Large intestine (tissue), 3 donors: ENCODE data around the gene SLC26A9. TPM values are rescaled to one million over a fixed set of nuclear protein-coding genes. Genes with fewer than 3 reads are reported as not detected.
A peak's percentile ranks its signal among the peaks of the same experiment; 100 is the strongest.
"Not testable (repeated sequence)": the region's sequence is repeated elsewhere in the genome, so short reads cannot be mapped to it uniquely, and the experiment has no call there.

Experiments used
- DNase-seq, 2 donors: peaks; one replicate each; pipeline versions ENCODE4 v3.0.0 to v3.0.0-alpha.2; 2013
- H3K27ac ChIP-seq: one replicate; pipeline ENCODE4 v1.5.1; 2013; ENCODE audit warnings: low read length
- H3K27me3 ChIP-seq: 2 replicates; pipeline ENCODE4 v1.6.1; 2013; ENCODE audit warnings: low read length; ENCODE audit not compliant: control insufficient read depth, insufficient read depth
- H3K36me3 ChIP-seq: 2 replicates; pipeline ENCODE4 v1.6.1; 2013; ENCODE audit warnings: low read length; ENCODE audit not compliant: control insufficient read depth, insufficient read depth
- H3K4me1 ChIP-seq: one replicate; pipeline ENCODE4 v1.6.1; 2013; ENCODE audit warnings: low read length; ENCODE audit not compliant: control insufficient read depth, insufficient read depth
- H3K4me3 ChIP-seq: one replicate; pipeline ENCODE4 v1.5.1; 2013; ENCODE audit warnings: low read length
- H3K9me3 ChIP-seq: one replicate; pipeline ENCODE4 v1.6.1; 2013; ENCODE audit warnings: mild to moderate bottlenecking, low read depth, low read length, moderate library complexity; ENCODE audit not compliant: control insufficient read depth
- WGBS: methylation state at CpG from one replicate; pipeline ENCODE4 v1.1.5; 2013; ENCODE audit warnings: low lambda C conversion rate; ENCODE audit not compliant: insufficient coverage; 5-methylcytosine and 5-hydroxymethylcytosine counted together
- polyA plus RNA-seq: library from polyadenylated mRNA; unstranded; fragments of 120-200 nt; gene quantifications from one replicate; pipeline ENCODE4 v1.2.1, GENCODE V29; 2013

The SLC26A9 gene
- polyA plus RNA-seq, 1 donor = 0.03 TPM

- Histone ChIP-seq H3K4me1 (no peaks in the 10 kb centered on the region), H3K9me3 (no peaks in the 10 kb centered on the region), H3K4me3 (no peak overlapping the region), H3K36me3 (no peaks in the 10 kb centered on the region), H3K27ac (no peak overlapping the region), H3K27me3 (no peaks in the 10 kb centered on the region)
- no CpG with 5 or more reads among the region's 8 CpGs for WGBS
- DNase-seq = peak; percentile 51 to 60
Measured at GRCh38 chr1:205918955-205919746, 24.1 kb downstream of the SLC26A9 start.

DNA sequence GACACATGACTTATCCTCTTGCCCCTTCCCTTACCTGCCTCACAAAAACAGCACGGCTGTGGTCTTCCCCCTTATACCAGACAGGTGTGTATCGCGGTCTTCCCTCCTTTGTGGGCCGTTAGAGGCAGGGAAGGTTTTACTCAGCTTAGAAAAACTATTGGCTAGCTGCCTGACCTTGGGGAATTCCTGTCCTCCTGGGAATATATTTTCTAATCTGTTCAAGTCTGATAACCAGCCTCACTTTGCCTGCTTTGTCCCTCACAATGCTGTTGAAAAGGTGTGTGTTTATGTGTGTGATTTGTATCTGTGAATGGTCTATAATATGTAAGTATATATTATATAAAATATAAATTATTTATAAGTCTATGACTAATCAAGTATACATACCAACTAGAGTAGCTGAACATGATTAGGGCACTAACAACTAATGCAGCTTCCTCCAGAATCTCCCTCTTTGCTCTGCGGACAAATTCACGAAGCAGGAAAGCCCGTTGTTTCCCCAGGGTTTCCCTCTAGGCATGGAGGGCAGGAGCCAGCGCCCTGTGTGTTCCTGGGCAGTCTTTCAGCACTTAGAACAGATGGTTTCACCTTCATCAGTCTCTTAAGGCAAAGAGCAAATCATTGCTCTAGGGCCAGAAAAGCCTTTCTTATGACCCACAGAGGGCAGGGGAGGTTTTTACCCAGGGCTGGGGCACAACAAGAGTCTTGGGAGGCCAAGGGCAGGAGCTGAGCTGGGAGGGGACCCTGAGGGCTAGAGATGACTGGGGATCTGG lies 25.6 kb downstream of the SLC26A9 start:
- no peak overlapping the region for H3K4me3 ChIP-seq
- no peaks in the 10 kb centered on the region for H3K27me3 ChIP-seq
- no peak overlapping the region for H3K27ac ChIP-seq
- DNase-seq = no peak
- H3K36me3 ChIP-seq = no peaks in the 10 kb centered on the region
- peaks cover 4% of the 10 kb centered on the region for H3K4me1 ChIP-seq
- H3K9me3 ChIP-seq = no peaks in the 10 kb centered on the region
- WGBS = 100% methylated on average over 1 of the region's 8 CpGs

DNA sequence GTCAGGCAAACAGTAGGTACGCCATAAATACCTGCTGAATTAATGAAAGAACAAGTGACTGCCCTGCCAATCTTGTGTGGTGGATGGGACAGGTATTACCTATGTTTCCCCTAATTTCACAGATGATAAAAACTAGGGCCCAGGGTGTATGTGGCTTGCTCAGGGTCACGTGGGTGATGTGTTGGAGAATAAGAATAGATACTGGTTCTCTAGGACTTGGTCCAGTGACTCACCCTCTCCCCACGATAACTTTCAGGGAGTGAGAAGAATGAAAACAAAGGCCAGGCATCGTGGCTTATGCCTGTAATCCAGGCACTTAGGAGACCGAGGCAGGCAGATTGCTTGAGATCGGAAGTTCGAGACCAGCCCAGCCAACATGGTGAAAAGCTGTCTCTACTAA lies 26.7 kb downstream of the SLC26A9 start:
- no CpG with 5 or more reads among the region's 7 CpGs for WGBS
- DNase-seq = no peak

DNA sequence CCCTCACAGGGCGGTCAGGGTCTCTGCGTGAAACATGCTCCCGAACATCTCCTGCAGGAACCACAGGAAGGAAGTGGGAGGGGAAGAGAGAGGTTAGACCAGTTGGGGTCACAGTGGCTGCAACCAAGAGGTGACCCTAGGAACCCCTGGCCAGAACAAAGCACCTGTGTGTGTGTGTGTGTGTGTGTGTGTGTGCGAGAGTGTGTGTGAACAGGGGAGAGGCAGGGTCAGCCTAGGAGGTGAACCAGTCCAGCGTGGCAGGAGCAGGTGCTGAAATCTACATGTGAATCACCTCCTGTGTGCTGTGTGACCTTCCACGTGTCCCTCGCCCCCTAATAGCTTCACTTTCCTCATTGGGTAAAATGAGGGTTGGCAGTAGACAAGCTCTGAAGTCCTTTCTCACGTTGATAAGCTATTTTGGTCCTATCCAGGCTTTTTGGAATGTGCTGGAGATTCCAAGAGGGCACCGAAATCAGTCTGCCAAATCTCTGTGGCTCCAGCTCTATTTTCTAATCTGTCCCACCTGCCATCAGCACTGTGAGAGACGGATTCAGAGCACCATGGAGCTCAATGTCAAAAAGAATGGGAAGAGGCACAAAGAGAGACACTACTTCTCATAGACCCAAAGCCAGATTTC lies 27.8 kb downstream of the SLC26A9 start:
- H3K27ac ChIP-seq = no peak overlapping the region
- DNase-seq = no peak

More for the DNA sequence above, 26.7 kb downstream of the SLC26A9 start:
- H3K9me3 ChIP-seq = no peaks in the 10 kb centered on the region
- H3K4me3 ChIP-seq = no peak overlapping the region
- no peaks in the 10 kb centered on the region for H3K36me3 ChIP-seq
- no peak overlapping the region for H3K27ac ChIP-seq
- H3K27me3 ChIP-seq = peaks cover 3% of the 10 kb centered on the region
- H3K4me1 ChIP-seq = peaks cover 4% of the 10 kb centered on the region

GRCh38 chr1:205914730-205915129 lies 28.5 kb downstream of the SLC26A9 start:
- Histone ChIP-seq H3K36me3 (no peaks in the 10 kb centered on the region), H3K4me1 (peaks cover 4% of the 10 kb centered on the region), H3K27ac (no peak overlapping the region), H3K27me3 (peaks cover 5% of the 10 kb centered on the region), H3K4me3 (no peak overlapping the region), H3K9me3 (no peaks in the 10 kb centered on the region)
- DNase-seq = no peak
- no CpG with 5 or more reads among the region's 7 CpGs for WGBS

More for the DNA sequence above, 27.8 kb downstream of the SLC26A9 start:
- WGBS = no CpG with 5 or more reads among the region's 10 CpGs
- H3K36me3 ChIP-seq = no peaks in the 10 kb centered on the region
- H3K9me3 ChIP-seq = no peaks in the 10 kb centered on the region
- no peak overlapping the region for H3K4me3 ChIP-seq
- peaks cover 5% of the 10 kb centered on the region for H3K27me3 ChIP-seq
- peaks cover 4% of the 10 kb centered on the region for H3K4me1 ChIP-seq

GRCh38 chr1:205914155-205914507 lies 29.1 kb downstream of the SLC26A9 start:
- Histone ChIP-seq H3K27ac (no peak overlapping the region), H3K4me3 (no peak overlapping the region), H3K9me3 (no peaks in the 10 kb centered on the region), H3K27me3 (peaks cover 5% of the 10 kb centered on the region), H3K36me3 (no peaks in the 10 kb centered on the region), H3K4me1 (peaks cover 4% of the 10 kb centered on the region)
- WGBS = no CpG with 5 or more reads among the region's 2 CpGs
- DNase-seq = no peak

DNA sequence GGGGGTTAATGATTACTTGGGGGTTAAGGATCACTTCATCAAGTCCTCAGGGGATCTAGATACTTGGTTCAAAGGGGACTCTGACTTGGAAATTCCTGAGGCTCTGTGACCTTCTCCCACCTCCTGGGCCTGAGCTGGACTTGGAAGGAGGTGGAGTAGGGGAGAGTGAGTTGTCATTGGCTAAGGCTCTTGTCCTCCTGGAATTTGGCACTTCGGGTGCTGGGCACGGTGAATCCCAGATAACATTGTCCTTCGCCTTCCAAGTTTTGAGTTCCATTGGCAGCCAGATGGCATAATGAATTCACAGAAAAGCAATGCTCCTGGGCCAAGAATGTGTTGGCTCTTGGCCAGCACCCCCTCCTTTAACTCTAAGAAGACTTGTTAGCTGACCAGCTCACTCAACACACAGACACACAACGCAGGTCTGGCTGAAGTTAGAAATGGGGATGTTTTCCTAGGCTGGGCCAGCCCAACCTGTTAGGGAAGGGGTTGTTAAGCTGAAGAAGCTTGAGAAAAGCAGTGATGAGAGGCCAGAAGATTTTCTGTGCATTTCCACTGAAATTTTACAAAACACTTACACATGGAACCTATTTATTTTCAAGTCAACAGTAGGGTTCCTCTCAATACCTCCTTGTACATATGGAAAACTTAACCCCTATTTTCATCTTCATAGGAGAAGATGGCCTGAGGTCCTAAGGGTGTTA lies 29.7 kb downstream of the SLC26A9 start:
- Histone ChIP-seq H3K9me3 (no peaks in the 10 kb centered on the region), H3K4me3 (no peak overlapping the region), H3K36me3 (no peaks in the 10 kb centered on the region), H3K27me3 (peaks cover 5% of the 10 kb centered on the region), H3K4me1 (peaks cover 4% of the 10 kb centered on the region), H3K27ac (no peak overlapping the region)
- DNase-seq = peak in 1 of 2 donors; percentile 9
- WGBS = no CpG with 5 or more reads among the region's 4 CpGs

GRCh38 chr1:205907794-205908193 lies 35.5 kb downstream of the SLC26A9 start:
- Histone ChIP-seq H3K27ac (no peak overlapping the region), H3K4me1 (no peaks in the 10 kb centered on the region), H3K9me3 (no peaks in the 10 kb centered on the region), H3K36me3 (no peaks in the 10 kb centered on the region), H3K4me3 (no peak overlapping the region), H3K27me3 (peaks cover 5% of the 10 kb centered on the region)
- WGBS = no CpG with 5 or more reads among the region's 2 CpGs
- no peak for DNase-seq

DNA sequence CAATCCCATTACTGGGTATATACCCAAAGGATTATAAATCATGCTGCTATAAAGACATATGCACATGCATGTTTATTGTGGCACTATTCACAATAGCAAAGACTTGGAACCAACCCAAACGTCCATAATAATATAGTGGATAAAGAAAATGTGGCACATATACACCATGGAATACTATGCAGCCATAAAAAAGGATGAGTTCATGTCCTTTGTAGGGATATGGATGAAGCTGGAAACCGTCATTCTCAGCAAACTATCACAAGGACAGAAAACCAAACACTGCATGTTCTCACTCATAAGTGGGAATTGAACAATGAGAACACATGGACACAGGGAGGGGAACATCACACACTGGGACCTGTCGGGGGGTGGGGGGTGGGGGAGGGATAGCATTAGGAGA lies 38.2 kb downstream of the SLC26A9 start:
- H3K4me3 ChIP-seq, H3K27ac ChIP-seq, H3K4me1 ChIP-seq, H3K9me3 ChIP-seq, H3K27me3 ChIP-seq, H3K36me3 ChIP-seq, DNase-seq: not testable (repeated sequence)
- WGBS = no CpG with 5 or more reads among the region's 3 CpGs

GRCh38 chr1:205896351-205896750 lies 46.9 kb downstream of the SLC26A9 start:
- H3K4me3 ChIP-seq = no peak overlapping the region
- peaks cover 4% of the 10 kb centered on the region for H3K9me3 ChIP-seq
- no peak for DNase-seq
- peaks cover 2% of the 10 kb centered on the region for H3K27me3 ChIP-seq
- H3K27ac ChIP-seq = no peak overlapping the region
- H3K36me3 ChIP-seq = no peaks in the 10 kb centered on the region
- WGBS = 71% methylated on average over 1 of the region's 1 CpG
- H3K4me1 ChIP-seq = no peaks in the 10 kb centered on the region
